GM20000 (cell line): Measurements from ENCODE around the gene ADPGK.

ENCODE experiments used
- DNase-seq: peaks from one replicate; pipeline ENCODE4 v3.0.0; 2012; ENCODE audit warnings: low spot score
- TF ChIP-seq, protein P1 (sequence below): IDR thresholded peaks from 2 replicates; pipeline ENCODE4 v1.5.1; 2012; ENCODE audit warnings: mild to moderate bottlenecking, control low read depth; ENCODE audit errors: extremely low read depth, missing control alignments

The ADPGK gene

DNA sequence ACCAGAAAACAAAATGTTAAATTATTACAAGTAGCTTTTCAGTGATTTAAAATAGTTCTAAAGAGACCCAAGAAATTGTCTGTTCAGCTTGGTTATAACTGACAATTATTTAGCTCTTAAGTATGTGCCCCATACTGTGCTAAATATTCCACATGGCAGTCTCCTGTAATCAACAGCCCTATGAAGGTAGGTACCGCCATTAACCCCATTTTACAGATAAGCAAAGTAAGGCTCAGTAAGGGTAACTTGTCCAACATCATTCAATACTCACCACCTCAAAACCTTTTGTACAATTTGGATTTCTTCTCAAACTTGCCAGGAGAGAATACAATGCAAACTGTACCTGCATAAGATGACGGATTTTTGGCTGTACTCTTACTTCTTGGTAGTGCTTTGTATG, 33.9 kb downstream of the ADPGK start:
- TF ChIP-seq, protein P1, sequence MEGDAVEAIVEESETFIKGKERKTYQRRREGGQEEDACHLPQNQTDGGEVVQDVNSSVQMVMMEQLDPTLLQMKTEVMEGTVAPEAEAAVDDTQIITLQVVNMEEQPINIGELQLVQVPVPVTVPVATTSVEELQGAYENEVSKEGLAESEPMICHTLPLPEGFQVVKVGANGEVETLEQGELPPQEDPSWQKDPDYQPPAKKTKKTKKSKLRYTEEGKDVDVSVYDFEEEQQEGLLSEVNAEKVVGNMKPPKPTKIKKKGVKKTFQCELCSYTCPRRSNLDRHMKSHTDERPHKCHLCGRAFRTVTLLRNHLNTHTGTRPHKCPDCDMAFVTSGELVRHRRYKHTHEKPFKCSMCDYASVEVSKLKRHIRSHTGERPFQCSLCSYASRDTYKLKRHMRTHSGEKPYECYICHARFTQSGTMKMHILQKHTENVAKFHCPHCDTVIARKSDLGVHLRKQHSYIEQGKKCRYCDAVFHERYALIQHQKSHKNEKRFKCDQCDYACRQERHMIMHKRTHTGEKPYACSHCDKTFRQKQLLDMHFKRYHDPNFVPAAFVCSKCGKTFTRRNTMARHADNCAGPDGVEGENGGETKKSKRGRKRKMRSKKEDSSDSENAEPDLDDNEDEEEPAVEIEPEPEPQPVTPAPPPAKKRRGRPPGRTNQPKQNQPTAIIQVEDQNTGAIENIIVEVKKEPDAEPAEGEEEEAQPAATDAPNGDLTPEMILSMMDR, result no peak
- no peak for DNase-seq

DNA sequence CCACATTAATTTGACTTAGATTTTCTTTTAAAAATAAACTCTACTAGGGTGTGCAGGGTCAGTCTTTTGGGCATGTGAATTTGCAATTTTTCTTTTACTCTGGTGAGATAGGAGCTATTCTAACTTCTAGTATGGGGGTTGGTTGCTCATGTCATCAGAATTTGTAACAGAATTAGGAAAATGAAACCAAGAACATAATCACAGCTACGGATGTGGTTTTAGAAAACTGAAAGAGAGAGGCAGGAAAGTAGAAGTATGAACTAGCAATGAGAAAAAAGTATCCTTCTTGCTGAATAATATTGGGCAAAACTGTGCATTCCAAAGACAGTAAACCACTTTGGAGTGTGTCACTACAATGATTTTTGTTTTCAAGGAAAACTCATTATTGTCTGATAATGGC, 43.3 kb downstream of the ADPGK start:
- TF ChIP-seq, protein P1, result no peak
- DNase-seq, result peak; percentile 56

DNA sequence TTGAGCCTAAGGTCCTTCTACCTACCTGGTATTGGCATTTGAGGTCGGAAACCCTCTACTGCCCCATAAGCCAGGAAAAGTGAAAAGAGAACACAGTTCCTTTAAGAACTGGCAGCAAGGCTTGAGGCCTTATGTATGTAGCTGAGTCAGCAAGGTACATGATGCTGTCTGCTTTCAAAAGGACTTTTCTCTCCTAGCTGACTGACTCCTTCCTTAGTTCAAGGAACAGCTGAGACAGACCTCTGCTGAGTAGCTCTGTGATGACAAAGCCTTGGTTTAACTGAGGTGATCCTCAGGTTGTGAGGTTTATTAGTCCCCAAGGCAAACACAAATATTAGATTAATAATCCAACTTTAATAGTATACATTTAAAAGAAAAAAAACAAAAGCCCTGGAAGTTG, 45.8 kb downstream of the ADPGK start:
- TF ChIP-seq, protein P1, result no peak
- DNase-seq, result no peak

DNA sequence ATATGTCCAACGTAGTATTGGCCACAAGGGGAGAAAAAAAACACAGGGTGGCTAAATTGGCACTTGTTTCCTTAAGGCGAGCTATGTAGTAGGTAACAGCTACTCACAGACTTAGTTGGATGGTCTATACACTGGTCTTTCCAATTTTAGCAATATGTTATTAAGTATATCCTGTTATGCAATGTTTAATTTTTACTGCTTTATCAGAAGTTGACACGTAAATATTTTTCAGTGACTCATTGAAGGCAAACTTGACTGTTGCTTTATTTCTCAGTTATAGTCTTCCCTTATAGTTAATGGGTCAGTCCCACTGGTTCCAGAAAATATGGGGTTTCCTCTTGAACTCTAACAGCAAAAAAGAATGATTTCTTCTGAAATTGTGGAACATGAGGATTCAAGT, 46.5 kb downstream of the ADPGK start:
- DNase-seq, result no peak
- TF ChIP-seq, protein P1, result no peak

DNA sequence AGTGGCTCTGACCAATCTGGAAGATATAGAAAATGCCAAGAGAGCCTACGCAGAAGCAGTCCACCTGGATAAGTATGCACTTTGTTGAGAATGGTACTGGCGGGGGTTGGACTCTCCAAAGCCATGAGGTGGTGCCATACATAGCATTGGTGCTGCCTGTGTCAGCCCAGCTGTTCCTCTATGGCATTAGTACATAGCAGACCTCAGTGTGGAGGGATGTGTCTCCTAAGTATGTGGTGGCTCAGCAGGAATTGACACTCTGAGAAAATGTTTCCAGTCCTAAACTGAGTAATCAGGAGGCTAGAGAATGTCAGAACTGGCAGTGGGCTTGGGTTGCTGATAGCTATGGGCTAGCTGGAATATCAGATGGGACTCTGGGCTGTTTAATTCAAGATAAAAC, 48.4 kb downstream of the ADPGK start:
- DNase-seq, result no peak
- TF ChIP-seq, protein P1, result no peak

DNA sequence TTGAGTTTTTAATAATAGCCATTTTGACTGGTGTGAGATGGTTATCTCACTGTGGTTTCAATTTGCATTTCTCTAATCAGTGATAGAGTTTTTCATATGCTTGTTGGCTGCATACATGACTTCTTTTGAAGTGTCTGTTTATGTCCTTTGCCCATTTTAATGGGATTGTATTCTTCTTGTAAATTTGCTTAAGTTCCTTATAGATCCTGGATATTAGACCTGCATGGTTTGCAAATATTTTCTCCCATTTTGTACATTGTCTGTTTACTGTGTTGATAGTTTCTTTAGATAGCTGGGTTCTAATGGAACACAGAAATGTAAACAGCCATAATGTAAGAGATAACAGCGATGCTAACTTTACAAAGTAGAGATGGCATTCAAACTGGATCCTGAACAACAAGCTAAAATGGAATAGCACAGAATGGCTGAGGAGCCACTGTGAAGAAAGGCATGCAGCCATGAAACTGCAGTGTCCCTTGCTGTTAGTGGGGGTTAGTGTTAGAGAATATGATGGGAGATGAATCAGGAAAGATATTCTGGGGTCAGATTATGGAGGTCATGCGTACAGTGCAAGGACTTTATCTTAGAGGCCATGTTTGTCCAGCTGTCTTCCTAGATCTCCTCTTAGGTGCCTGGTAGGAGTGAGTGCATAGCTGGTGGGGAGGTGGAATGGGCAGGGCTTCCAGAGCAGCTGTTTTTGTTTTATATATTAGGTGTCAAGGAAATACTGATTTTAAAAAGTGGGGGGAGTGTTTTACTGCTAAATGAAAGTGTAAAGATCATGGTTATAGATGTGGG, 49.4 kb downstream of the ADPGK start:
- TF ChIP-seq, protein P1, result no peak

DNA sequence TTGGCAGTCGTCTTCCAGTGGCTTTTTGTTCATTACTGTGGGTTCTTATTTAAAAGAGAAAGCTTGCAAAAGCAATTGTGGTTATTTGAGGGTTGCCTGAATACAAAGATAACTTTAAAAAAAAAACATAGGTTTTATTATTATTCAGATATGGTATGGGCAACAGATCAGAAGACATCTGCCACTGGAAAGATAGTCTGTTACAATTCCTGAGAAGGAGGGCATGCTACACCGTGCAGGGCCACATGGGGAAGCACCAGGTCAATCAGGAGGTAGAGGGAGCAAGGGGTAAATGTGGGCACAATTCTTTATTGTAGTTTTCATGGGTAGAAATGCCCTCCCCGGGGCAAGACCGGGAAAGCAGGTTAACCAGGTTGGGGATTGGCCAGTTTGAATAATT, 51.0 kb downstream of the ADPGK start:
- TF ChIP-seq, protein P1, result no peak
- DNase-seq, result no peak

More for the DNA sequence above, 49.4 kb downstream of the ADPGK start:
- no peak for DNase-seq
